GM12891 (cell line): ENCODE results near the gene SCN1B.
"Not testable (repeated sequence)": the region's sequence is repeated elsewhere in the genome, so short reads cannot be mapped to it uniquely, and the experiment has no call there.

Source experiments
- DNase-seq: peaks from one replicate; pipeline ENCODE4 v3.0.0; 2011; ENCODE audit warnings: low spot score; ENCODE audit not compliant: insufficient read length
- FAIRE-seq: peaks from 2 replicates; lab custom pipeline; 2011; peaks lifted over from hg19 to GRCh38; lab: Jason Lieb, UNC
- PAX5 ChIP-seq: IDR thresholded peaks from 2 replicates; pipeline ENCODE4 v1.6.1; 2011; ENCODE audit warnings: low read length, moderate library complexity, mild to moderate bottlenecking; ENCODE audit not compliant: insufficient read depth, severe bottlenecking
- POLR2A ChIP-seq: IDR thresholded peaks from 2 replicates; pipeline ENCODE4 v1.6.1; 2011; ENCODE audit warnings: low read depth, low read length, control low read depth
- POLR2AphosphoS5 ChIP-seq: IDR thresholded peaks from 2 replicates; pipeline ENCODE4 v1.6.1; 2011; ENCODE audit warnings: low read depth, low read length, control low read depth
- POU2F2 ChIP-seq: IDR thresholded peaks from 2 replicates; pipeline ENCODE4 v1.6.1; 2011; ENCODE audit warnings: low read depth, mild to moderate bottlenecking, control low read depth, low read length, moderate library complexity
- SPI1 ChIP-seq: IDR thresholded peaks from 2 replicates; pipeline ENCODE4 v1.6.1; 2011; ENCODE audit warnings: low read depth, low read length, control low read depth
- TAF1 ChIP-seq: IDR thresholded peaks from 2 replicates; pipeline ENCODE4 v1.6.1; 2011; ENCODE audit warnings: low read depth, low read length, control low read depth

Gene SCN1B

GRCh38 chr19:35011737-35012682 is 18.3 kb upstream of the SCN1B start:
- no peak for TF ChIP-seq POU2F2
- TF ChIP-seq POLR2AphosphoS5, result no peak
- no peak for TF ChIP-seq SPI1
- TF ChIP-seq PAX5, result no peak
- FAIRE-seq (peak; percentile 65), DNase-seq (no peak)

- DNase-seq, result peak; percentile 95
Observed at GRCh38 chr19:35013041-35013819, 17.0 kb upstream of the SCN1B start.

GRCh38 chr19:35013820-35014754 is 16.2 kb upstream of the SCN1B start:
- DNase-seq (no peak), FAIRE-seq (peak; percentile 67)
- TF ChIP-seq SPI1 (no peak), POLR2AphosphoS5 (no peak), POLR2A (no peak), TAF1 (no peak), POU2F2 (no peak)

More at GRCh38 chr19:35013041-35013819, 17.0 kb upstream of the SCN1B start:
- no peak for TF ChIP-seq SPI1
- 0 out of 2 replicates have a peak, but pooled peaks have one; percentile 9 for TF ChIP-seq POU2F2
- 0 out of 2 replicates have a peak, but pooled peaks have one; percentile 35 for TF ChIP-seq POLR2AphosphoS5
- TF ChIP-seq PAX5, result no peak
- TF ChIP-seq POLR2A, result no peak; the same call in 1 of the 2 replicates
- TF ChIP-seq TAF1, result no peak
- peak; percentile 82 for FAIRE-seq

- FAIRE-seq, DNase-seq: not testable (repeated sequence)
Observed at GRCh38 chr19:35014774-35015173, 15.5 kb upstream of the SCN1B start.

GRCh38 chr19:35015270-35015953 is 14.9 kb upstream of the SCN1B start:
- DNase-seq (no peak), FAIRE-seq (no peak)
- TF ChIP-seq SPI1, result no peak
- no peak for TF ChIP-seq TAF1
- TF ChIP-seq POLR2AphosphoS5, result no peak
- no peak for TF ChIP-seq POU2F2
- no peak for TF ChIP-seq POLR2A
- TF ChIP-seq PAX5, result no peak

- TF ChIP-seq SPI1, result no peak
- TF ChIP-seq POU2F2, result no peak
- TF ChIP-seq PAX5, result no peak
- TF ChIP-seq POLR2A, result no peak
- TF ChIP-seq TAF1, result no peak
- TF ChIP-seq POLR2AphosphoS5, result no peak
- FAIRE-seq (no peak), DNase-seq (no peak)
Observed at GRCh38 chr19:35015954-35016351, 14.3 kb upstream of the SCN1B start.

- FAIRE-seq (no peak), DNase-seq (no peak)
- TF ChIP-seq POLR2AphosphoS5 (no peak), POU2F2 (no peak), POLR2A (no peak), PAX5 (no peak), SPI1 (no peak), TAF1 (no peak)
Observed at GRCh38 chr19:35017507-35017906, 12.8 kb upstream of the SCN1B start.

- no peak for FAIRE-seq
- no peak for TF ChIP-seq POLR2A
- no peak for TF ChIP-seq POU2F2
- TF ChIP-seq PAX5, result no peak
- no peak for TF ChIP-seq TAF1
- no peak for TF ChIP-seq SPI1
- no peak for TF ChIP-seq POLR2AphosphoS5
- DNase-seq, result no peak
Observed at GRCh38 chr19:35018379-35018778, 11.9 kb upstream of the SCN1B start.
